Amygdala (tissue), 56 donors: ENCODE measurements around the gene ZSWIM8.
"Not testable (repeated sequence)": the region's sequence is repeated elsewhere in the genome, so short reads cannot be mapped to it uniquely, and the experiment has no call there.

Experiments
- DNase-seq, 56 donors: peaks; one replicate each; lab custom pipeline; 2025; lab: John Stamatoyannopoulos, UW

The ZSWIM8 gene

GRCh38 chr10:73813333-73813732, 27.9 kb downstream of the ZSWIM8 start:
- no peak for DNase-seq

- DNase-seq, result no peak
These were observed 29.0 kb downstream of the ZSWIM8 start for GRCh38 chr10:73814276-73814895.

GRCh38 chr10:73814896-73815718, 29.7 kb downstream of the ZSWIM8 start:
- no peak for DNase-seq

- no peak for DNase-seq
These were observed 30.3 kb downstream of the ZSWIM8 start for GRCh38 chr10:73815719-73816030.

- no peak for DNase-seq
These were observed 31.7 kb downstream of the ZSWIM8 start for GRCh38 chr10:73816917-73817729.

GRCh38 chr10:73817826-73818225, 32.4 kb downstream of the ZSWIM8 start:
- DNase-seq, result no peak

GRCh38 chr10:73818402-73818801, 33.0 kb downstream of the ZSWIM8 start:
- no peak for DNase-seq

- no peak for DNase-seq
These were observed 33.7 kb downstream of the ZSWIM8 start for GRCh38 chr10:73819081-73819480.

- DNase-seq, result peak in 1 of 56 donors; percentile 17
These were observed 34.2 kb downstream of the ZSWIM8 start for GRCh38 chr10:73819513-73820093.

GRCh38 chr10:73823391-73823790, 38.0 kb downstream of the ZSWIM8 start:
- no peak for DNase-seq

- DNase-seq, result no peak
These were observed 38.8 kb downstream of the ZSWIM8 start for GRCh38 chr10:73824146-73824725.

GRCh38 chr10:73827346-73828089, 42.1 kb downstream of the ZSWIM8 start:
- DNase-seq, result no peak

GRCh38 chr10:73828161-73828560, 42.8 kb downstream of the ZSWIM8 start:
- no peak for DNase-seq

GRCh38 chr10:73829090-73829489, 43.7 kb downstream of the ZSWIM8 start:
- not testable (repeated sequence) for DNase-seq

- no peak for DNase-seq
These were observed 51.1 kb downstream of the ZSWIM8 start for GRCh38 chr10:73836427-73836980.

- DNase-seq, result no peak
These were observed 51.7 kb downstream of the ZSWIM8 start for GRCh38 chr10:73837072-73837471.

- DNase-seq, result no peak
These were observed 52.7 kb downstream of the ZSWIM8 start for GRCh38 chr10:73838008-73838567.

GRCh38 chr10:73838827-73839226, 53.4 kb downstream of the ZSWIM8 start:
- no peak for DNase-seq

- no peak for DNase-seq
These were observed 54.0 kb downstream of the ZSWIM8 start for GRCh38 chr10:73839276-73839966.
